ENCODE measurements around the gene BBLN.

The BBLN gene

DNA sequence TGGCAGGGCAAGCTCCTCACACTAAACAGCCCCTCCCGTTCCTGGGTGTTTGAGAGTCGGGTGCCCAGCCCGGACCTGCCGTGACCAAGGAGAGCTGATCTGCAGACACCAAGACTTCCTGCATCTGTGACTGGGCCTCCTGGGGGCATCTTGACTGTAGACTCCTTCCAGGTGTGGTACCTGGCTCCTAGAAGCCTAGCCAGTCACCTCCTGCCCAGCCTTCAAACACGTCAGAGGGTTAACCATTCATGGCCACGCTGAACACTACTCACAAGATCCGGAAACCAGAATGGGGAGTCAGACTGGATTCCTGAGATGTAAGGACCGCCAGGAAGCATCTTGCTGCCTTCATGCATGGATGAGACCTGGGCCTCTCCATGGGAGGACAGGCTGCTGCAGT, 14.5 kb upstream of the BBLN start:
- no peak for DNase-seq (ENCODE audit: low read depth)

DNA sequence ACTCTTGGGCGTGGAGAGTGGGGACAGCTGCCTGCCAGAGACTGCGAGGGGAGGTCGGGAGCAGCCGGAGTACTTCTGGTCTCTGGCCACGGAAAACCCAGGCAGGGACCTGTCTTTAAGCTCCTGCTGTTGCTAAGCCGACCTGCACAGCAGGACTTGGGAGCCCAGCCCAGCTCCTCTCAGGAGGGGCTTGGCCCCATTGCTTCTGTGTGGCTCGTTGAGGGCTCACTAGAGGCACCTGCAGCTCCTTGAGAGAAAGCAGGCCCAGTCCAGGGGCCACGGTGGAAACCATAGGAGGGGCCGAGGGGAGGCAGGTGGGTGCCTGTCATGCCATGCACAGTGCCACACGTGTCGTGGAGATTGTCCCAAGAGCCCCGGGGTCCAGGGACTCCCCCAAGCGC, 14.1 kb upstream of the BBLN start:
- no peak for DNase-seq (ENCODE audit: low read depth)

DNA sequence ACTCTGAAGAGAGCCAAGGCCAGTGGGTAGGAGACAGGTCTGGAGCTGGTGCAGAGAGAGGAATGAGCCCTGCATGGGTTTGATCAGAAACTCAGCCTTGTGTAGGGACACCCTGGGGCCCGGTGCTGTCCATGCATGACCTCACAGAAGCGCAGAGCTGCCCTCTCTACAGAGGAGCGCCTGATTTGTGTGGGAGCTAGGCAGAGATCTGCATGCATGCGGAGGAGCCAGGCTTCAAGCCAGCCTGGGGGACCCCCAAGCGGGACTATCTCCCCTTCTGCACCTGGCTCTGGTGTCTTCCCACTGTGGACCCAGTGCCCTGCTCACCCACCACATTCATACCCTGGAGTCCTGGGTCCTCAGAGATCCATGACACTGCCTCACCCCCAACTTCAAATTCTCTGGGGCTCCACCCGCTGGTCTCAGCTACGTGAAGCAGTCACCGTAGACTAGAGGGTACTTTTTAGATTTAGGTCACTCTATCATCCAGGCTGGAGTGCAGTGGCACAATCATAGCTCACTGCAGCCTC, 13.4 kb upstream of the BBLN start:
- DNase-seq (ENCODE audit: low read depth) = no peak

DNA sequence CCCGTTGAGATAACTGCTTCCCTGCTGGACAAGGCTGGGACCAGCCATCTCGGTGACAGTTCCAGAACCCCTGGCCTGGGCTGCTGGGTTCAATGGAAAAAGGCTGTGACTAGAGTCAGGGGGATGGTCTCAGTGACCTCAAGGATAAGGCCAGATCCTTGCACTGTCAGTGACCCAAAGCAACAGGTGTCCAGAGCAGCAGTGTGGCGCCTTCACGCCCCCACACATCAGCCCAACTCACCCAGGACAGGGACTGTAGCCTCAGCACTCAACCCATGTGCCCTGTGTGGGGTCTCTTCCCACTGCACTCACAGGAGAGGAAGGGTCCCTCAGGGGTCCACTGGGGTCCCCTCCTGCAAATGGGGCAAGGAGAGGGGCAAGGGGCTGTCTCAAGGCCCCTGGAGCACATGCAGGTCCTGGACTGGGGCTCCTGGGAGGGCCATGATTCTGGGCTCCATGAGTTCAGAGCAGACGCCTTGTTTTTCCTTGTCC, 11.5 kb upstream of the BBLN start:
- DNase-seq (ENCODE audit: low read depth) = no peak

- no peak for DNase-seq (ENCODE audit: low read depth)
These were observed 10.9 kb upstream of the BBLN start, which contains the start of gene LCN2 for GRCh38 chr9:128149001-128149701. Gene LCN2 (plus strand): TSS chr9:128149453. CDS start chr9:128149526, 73 bp downstream.

GRCh38 chr9:128149951-128150593, 10.0 kb upstream of the BBLN start:
- no peak for DNase-seq (ENCODE audit: low read depth)

DNA sequence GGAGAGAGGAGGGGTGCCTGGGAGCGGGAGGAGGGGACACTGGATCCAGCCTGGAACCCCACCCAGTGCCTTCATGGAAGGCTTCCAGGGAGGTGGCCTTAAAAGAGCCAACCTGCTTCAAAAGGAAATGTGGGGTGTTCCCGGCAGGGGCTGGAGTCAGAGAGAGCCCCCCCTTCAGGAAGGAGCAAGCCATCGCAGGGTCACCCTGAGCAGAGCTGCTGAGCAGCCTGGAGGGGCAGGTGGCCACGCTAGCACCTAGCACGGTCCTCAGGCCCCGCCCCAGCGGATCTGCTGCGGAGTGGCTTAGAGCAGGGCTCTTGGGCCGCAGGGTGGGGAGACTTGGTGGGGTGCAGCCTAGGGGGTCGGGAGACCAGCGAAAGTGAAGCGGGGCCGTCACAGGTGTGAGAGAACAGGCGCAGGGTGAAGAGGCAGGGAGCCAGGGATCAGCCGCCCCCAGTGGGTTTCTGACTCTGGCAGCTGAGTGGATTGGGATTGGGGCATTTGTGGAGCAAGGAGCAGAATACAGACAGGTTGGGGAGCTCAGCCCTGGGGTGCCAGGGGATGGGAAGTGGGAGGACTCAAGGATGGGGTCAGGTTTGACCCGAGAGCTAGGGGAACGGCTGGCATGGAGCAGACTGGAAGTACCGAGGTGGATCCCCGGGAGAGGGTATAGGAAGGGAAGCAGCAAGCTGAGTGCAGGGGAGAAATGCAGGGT, 9.3 kb upstream of the BBLN start:
- no peak for DNase-seq (ENCODE audit: low read depth)

DNA sequence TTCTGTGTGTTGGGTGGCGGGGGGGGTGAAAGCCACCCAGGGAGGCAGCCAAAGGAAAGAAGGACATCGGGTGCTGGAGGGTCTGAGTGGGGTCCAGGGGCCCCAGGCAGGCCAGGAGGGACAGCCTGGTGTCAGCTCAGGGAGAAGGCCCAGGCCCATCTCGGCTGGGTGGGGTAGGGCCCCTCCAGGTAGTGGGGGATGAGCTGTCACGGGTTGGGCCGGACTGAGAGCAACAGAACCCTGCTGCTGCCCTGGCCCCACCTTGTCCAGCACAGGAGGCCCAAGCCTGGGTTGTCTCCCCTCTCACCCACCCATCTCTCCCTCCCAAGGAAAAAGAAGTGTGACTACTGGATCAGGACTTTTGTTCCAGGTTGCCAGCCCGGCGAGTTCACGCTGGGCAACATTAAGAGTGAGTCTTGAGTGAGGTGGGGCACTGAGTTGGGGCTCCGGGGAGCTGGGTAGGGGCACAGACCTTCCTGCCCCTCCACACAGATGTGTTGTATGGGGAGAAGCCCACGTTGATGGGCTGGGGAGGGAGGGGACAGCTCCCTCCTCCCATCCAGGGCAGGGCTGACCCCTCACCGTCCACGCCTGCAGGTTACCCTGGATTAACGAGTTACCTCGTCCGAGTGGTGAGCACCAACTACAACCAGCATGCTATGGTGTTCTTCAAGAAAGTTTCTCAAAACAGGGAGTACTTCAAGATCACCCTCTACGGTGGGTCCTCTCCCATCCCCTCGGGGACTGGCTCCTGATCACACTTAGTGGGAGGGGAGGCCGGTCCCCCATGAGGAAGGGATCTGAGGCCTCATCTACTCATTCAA, 8.5 kb upstream of the BBLN start:
- no peak for DNase-seq (ENCODE audit: low read depth)

DNA sequence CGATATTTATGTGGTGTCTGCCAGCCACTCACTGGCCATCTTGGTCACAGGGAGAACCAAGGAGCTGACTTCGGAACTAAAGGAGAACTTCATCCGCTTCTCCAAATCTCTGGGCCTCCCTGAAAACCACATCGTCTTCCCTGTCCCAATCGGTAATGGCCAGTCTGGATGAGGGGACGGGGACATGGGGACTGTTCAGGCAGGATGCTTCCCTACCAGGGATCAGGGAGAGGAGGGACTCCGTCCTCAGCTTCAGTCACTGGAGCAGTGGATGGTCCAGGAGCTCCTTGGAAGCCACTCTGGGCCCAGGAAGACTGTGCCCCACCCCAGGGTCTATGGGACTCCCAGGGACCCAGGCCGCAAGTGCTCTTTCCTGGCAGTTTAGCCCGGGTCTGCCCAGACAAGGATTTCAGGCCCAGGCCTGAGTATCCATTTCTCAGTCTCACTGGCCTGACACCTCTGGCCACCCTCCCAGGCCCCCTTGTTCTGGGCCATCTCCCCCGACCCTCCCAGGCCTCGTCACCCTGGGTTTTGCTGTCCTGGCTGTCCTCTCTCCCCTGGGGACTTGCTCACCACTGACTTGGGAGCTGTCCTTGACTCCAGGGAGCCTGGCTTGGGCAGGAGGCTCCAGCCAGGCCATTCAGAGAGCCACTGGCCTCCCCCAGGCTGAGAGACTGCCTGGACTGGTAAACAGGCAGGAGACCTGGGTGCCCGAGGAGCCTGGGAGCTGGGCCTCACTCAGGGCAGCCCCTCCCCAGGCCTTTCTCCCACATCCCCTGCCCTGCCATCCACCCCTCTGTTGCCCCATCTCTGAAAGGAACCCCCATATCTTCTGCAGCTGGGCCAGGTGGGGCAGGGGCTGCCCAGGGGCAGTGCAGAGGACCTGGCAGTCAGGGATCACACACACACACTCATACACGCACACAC, 7.7 kb upstream of the BBLN start:
- no peak for DNase-seq (ENCODE audit: low read depth)

DNA sequence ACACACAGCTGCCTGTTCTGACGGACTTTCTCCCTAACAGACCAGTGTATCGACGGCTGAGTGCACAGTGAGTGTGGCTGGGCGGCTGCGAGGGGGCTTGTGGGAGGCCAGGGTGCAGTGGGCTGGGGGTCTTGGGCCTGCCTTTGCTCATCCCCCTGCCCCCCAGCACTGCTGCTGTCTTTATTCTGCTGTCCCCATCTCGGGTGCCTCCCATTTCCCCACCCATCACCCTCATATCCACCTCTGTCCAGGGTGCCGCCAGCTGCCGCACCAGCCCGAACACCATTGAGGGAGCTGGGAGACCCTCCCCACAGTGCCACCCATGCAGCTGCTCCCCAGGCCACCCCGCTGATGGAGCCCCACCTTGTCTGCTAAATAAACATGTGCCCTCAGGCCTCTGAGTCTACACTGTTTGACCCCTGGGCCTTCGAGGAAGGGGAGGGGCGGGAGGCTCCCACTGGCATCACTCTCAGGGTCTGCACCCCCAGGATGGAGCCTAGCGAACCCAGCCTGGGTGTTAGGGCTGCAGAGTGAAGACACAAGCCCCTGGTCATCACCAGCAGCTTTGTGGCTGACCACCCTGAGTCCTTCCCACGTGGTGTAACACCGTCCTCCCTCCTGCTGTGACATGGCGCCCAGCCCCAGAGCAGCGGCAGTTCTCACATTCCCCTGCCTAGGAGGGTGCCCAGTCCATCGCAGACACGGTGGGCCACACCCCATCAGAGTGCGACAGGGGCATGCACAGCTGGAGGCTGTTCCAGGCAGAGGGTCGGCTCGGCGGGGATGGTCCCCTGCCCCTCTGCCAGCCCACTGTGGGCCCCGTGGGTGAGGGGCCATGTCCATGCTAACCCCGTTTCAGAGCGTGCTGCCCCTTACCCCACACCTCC, 6.8 kb upstream of the BBLN start:
- no peak for DNase-seq (ENCODE audit: low read depth)

GRCh38 chr9:128153947-128154695, 5.9 kb upstream of the BBLN start:
- no peak for DNase-seq (ENCODE audit: low read depth)

DNA sequence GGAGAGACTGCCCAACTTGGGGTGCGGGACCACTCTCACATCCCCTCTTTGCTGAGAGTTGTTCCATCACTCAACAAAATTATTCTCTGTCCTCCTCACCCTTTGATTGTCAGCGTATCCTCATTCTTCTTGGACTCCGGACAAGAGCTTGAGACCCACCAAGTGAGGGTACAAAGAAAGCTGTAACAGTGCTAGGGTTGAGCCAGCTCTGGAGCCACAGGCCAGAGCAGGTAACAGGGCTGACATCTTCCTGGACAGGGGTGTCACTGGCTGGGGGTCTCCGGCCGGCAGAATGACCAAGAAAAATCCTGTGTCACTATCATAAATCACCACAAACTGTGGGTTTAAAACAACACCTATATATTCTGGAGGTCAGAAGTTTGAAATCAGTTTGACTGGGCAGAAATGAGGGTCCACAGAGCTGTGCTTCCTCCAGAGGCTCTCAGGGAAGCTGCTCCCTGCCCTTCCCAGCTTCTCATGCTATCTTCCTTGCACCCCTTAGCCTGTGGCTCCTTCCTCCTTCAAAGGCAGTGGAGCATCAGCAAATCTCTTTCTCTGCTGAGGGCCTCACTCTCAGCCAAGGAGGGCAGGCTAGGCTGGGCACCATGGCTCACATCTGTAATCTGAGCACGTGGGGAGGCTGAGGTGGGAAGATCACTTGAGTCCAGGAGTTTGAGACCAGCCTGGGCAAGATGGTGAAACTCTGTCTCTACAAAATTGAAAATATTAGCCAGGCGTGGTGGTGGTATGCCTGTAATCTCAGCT, 4.1 kb upstream of the BBLN start:
- DNase-seq (ENCODE audit: low read depth) = no peak

GRCh38 chr9:128159522-128159783, 612 bp upstream of the BBLN start:
- DNase-seq (ENCODE audit: low read depth) = no peak

DNA sequence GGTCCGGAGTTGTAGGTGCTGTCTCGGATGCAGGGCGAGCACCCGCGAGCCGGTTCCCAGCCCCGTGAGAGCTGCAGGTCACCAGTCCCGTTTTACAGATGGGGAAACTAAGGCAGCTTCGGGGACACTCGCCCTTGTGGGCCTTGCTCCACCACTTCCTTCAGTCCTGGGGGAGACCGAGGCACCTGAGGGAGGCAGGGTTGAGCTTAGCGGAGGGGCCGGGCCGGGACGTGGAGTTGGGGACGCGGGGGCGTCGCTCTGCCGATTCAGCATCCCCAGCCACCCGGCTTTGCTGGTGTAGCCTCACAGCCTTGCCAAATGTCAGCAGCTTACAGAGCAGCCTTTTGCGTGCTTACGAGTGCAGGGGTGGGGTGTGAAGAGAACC, 530 bp downstream of the BBLN start:
- peak; percentile 23 for DNase-seq (ENCODE audit: low read depth)

GRCh38 chr9:128161215-128161902, 1.3 kb downstream of the BBLN start:
- no peak for DNase-seq (ENCODE audit: low read depth)

DNA sequence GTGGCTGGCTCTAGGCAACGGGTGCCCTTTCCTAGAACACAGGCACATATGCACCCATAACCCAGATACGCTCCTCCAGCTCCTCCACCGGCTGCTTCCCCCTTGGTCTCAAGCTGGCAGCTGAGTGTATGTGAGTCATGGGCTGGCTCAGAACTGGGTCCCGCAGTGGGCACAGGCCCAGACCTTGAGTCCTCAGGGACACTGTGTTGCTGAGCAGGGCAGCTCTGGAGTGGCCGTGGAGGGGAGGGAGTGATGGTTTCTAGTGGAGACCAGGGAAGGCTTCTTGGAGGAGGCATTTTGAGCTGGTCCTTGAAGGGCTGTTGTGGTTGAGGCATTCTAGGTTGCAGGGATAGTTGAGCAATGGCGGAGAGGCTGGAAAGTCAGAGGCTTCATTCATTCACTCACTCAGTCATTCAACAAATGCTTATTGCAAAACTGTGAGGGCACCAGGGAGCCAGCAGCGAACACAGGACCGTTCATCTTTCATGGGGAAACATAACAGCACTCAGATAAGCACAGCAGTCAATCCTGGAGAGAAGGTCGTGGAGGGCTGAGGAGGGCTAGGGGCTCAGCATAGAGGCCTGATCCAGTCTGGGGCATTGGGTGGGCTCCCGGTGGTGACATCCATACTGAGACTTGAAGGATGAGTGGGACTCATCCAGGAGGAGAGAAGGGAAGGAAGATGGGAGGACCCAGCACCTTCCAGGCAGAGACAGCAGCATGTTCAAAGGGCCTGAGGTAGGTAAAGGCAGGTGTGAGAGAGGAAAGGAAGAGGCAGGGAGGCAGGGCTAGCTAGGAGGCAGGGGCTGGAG, 2.4 kb downstream of the BBLN start:
- no peak for DNase-seq (ENCODE audit: low read depth)

DNA sequence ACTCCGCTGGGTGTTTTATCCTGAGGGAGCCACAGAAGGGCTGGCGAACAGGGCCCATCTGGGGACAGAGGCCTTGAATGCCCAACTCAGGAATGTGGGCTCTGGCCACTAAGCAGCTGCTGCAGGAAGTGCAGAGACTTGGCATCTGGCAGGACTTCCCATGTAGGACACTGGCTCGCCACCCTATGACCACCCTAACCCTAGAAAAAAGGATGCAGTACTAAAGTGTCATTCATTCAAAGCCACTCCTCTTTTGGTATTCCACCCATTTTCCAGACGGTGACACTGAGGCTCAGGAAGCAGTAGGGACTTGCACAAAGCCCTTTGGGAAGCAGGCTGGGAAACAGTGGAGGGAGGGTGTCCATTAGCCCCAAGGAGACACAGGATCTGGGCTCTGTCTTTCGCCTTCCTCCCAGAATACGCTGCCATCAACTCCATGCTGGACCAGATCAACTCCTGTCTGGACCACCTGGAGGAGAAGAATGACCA, 3.0 kb downstream of the BBLN start:
- no peak for DNase-seq (ENCODE audit: low read depth)
